HG02610 (cell line): ENCODE measurements around the gene FBL.
"Not testable (repeated sequence)": the region's sequence is repeated elsewhere in the genome, so short reads cannot be mapped to it uniquely, and the experiment has no call there.

Experiments
- ATAC-seq: cut with Tn5 transposase; IDR thresholded peaks from one replicate; pipeline ENCODE4 v1.9.1; 2021; ENCODE audit warnings: mild to moderate bottlenecking, moderate library complexity; ENCODE audit not compliant: unreplicated experiment

Gene FBL

DNA sequence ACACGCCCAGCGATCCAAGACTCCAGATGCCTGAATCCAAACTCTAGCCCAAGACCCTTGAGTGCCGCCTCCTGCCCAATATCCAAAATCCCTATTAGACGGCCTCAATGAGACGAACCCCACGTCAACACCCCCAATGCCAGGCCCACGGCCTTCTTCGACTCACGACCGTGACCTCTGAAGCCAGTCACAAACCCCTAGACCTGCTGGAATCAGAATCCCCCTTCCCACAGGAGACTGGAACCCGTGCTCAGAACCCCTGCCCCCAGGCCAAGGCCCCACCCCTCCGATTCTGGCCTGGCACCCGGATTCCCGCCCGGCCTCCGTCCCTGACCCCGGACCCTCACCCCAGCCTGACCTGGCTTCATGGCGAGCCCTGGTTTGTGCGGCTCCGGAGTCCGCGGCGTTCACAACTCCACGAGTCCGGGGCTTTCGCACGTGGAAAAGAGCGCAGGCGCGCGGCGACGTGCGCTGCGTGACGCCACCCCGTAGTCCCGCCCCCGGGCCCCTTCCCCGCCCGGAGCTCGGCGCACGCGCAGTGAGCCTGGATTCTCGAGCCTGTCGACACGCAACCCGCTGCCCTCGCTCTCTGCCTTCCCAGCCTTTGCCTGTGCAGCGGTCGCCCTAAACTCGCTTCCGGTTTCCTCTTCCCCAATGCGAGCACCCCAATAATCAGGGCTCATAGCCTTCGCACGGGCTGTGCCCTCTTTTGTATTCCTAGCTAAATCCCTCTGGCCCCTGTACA, at the start of gene FBL:
TSS of gene FBL (minus strand) at position 447 of the 745 bp plus-strand sequence. CDS start at position 368, 79 bp downstream.
- peak; percentile 73 for ATAC-seq

DNA sequence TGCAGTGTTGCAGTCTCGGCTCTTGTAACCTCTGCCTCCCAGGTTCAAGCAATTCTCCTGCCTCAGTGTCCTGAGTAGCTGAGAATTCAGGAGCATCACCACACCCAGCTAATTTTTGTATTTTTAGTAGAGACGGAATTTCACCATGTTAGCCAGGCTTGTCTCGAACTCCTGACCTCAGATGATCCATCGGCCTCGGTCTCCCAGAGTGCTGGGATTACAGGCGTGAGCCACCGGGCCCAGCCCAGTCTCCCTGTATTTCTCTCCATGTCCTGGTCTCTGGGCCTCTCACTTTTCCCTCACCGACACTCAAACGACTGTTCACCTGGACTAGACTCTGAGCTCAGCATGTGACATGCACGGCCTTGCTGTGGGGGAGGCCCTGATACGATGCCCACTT, 48.9 kb upstream of the FBL start:
- not testable (repeated sequence) for ATAC-seq

DNA sequence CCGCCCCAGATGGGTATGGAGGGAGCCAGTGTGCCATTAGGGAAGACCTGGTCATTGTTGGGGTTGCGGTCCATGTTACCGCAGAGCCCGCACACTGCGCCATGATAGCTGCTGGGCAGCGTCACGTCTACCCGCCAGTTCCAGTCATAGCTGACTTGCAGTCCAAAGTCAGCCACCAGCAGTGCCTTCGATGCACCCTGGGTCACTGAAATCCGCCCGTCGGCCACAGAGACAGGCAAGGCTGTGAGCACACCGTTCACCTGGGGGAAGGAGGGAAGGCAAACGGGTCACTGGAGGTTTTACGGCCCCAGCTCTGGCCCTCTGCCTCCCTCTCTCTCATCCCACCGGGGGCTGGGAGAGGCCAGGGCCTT, 48.0 kb upstream of the FBL start:
- not testable (repeated sequence) for ATAC-seq

DNA sequence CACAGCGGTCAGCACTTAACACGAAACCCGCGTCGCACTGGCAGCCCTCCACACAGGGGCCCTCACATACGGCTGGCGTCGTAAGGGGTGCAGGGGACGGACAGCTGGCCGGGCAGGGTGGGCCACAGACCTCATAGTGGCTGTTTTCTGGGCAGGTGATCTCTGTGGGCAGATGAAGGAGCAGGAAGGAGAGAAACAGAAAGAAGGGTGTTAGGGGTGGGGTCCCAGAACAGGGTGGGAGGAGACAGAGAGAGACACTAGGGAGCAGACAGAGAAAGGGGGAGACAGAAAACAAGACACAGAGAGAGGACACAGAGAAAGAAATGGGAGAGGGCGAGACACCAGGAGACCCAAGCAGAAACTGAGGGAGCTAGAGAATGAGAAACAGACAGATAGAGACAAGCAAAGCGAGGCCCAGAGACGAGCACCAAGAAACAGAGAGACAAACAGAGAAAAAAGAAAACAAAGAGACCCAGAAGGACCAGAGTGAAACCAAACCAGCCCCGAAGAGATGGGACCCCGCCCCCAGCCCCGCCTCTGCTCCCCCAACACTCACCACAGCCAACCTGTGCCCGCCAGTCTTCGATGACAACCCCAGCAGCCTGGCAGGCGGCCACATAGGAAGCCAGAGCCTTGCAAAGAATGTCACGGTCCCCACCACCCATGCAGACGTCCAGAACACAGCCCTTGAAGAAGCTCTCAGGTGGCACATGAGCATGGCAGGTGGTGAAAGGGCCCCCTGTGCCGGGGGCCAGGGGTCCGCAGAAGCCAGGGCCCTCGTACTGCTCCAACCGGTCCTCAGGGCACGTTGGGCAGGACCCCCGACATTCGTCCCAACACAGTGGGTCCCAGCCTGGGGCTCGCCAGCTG, 47.4 kb upstream of the FBL start:
- ATAC-seq, result not testable (repeated sequence)

DNA sequence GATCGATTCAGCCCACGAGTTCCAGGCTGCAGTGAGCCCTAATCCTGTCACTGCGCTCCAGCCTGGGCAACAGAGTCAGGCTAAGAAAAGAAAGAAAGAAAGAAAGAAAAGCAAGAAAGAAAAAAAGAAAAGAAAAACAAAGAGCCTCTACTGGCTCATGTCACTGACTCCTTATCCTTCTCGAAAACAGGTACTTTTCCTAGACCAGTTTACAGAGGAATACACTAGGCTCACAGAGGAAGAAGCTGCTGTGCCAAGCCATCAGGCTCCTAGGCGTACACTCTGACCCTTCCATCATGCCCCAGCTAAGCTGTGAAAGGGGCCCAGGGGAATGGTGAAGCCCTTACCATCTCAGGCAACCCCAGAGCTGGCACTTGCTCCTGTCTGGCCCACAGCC, 46.3 kb upstream of the FBL start:
- ATAC-seq, result not testable (repeated sequence)

DNA sequence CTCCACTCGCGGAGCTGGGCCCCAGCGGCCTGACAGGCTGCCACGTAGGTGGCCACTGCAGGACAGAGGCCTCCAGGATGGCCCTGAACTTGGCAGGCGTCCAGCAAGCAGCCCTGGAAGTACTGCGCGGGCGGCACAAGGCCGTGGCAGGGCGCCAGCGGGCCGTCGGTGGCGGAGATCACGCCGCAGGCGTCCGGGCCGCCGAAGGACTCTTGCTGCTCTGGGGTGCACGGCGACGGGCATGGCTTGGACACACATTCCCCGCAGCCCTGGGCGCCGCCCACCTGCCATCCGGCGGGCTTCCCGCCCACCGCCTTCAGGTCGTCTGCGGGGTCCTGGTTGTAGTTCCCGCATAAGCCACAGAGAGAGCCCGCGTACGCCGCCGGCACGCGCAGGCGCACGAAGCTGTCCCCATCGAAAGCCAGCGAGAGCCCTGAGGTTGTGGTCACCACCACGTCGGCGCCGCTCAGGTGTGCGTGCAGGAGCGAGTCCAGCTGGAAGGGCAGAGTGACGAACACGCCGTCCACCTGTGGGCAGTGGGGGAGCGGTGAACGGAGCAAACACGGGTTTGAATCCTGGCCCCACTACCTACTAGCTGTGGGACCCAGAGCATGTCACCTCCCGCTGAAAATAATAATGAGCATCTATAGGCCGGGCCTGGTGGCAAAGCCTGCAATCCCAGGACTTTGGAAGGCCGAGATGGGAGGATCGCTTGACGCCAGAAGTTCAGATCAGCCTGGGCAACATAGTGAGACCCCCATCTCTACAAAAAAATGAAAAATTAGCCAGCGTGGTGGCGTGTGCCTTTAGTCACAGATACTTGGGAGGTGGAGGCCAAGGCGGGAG, 45.7 kb upstream of the FBL start:
- ATAC-seq, result not testable (repeated sequence)

DNA sequence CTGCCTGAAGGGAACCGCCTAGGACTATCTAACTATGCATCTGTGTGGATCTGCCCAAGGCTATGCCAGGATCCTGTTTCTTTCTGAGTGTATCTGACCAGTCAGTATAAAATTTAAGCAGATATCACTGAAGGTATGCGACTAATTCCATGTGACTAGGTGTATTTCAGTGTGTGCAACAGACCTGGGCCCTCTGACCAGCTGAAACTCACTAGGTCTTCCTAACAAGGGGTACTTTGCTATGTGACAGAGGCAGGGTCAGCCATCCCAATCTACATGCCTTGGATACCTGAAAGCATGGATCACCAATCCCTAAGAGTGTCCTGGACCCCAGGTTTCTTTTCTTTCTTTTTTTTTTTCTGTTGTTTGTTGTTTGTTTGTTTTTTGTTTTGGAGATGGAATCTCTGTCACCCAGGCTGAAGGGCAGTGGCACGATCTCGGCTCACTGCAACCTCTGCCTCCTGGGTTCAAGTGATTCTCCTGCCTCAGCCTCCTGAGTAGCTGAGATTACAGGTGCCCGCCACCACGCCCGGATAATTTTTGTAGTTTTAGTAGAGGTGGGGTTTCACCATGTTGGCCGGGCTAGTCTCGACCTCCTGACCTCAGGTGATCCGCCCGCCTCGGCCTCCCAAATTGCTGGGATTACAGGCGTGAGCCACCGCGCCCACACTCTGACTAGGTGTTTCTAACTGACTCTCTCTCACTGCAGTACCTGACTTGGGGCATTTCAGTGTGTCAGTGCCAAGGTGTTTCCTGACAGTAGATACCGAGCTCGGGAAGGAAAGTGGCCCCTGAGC, 44.8 kb upstream of the FBL start:
- no peak for ATAC-seq

DNA sequence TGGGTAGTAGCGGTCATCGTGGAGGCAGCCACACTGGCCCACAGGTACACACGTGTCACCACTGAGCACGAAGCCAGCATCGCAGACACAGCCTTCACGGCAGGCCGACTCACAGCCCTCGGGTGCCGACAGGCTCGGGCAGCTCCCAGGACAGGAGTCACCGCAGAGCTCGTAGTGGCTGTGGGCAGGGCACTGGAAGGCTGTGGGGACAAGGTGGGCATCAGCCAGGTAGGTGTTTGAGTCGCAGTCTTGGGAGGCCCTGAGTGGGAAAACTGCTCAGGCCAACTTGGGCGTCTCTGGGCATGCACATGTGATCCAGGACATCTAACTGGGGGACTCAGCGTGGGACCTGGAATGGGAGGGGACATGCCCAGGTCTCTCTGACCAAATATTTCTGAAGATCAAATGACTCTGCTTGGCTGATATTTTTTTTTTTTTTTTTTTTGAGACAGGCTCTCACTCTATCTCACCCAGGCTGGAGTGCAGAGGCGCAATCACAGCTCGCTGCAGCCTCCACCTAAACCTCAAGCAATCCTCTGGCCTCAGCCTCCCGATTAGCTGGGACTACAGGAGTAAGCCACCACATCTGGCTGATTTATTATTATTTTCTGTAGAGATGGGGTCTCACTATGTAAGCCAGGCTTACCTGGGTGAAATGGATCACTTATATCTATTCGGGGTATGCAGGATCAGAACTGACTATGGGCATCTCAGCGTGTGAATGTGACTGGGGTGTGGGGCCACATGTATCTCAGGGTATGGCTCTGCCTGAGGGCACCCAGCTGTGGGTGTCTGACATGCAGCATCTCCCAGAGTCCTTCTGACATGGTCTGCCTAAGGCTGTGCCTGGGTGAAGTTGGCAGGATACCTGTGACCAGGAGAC, 43.9 kb upstream of the FBL start:
- not testable (repeated sequence) for ATAC-seq

DNA sequence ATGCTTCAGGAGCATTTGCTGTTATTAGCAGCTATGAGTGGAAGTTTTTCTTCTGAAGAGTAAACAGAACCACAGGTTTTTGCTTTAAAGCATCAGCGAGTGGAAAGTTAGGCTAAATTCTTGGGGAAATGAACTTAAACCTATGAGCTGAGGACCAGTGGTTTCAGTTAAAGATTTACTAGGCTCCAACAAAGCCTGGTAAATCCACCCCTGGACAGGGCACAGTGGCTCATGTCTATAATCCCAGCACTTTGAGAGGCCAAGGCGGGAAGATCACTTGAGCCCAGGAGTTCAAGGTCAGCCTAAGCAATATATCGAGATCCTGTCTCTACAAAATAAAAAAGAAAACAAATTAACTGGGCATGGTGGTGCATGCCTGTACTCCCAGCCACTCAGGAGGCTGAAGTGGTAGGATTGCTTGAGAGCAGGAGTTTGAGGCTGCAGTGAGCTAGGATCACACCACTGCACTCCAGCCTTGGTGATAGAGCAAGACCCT, 41.3 kb upstream of the FBL start:
- ATAC-seq, result not testable (repeated sequence)

DNA sequence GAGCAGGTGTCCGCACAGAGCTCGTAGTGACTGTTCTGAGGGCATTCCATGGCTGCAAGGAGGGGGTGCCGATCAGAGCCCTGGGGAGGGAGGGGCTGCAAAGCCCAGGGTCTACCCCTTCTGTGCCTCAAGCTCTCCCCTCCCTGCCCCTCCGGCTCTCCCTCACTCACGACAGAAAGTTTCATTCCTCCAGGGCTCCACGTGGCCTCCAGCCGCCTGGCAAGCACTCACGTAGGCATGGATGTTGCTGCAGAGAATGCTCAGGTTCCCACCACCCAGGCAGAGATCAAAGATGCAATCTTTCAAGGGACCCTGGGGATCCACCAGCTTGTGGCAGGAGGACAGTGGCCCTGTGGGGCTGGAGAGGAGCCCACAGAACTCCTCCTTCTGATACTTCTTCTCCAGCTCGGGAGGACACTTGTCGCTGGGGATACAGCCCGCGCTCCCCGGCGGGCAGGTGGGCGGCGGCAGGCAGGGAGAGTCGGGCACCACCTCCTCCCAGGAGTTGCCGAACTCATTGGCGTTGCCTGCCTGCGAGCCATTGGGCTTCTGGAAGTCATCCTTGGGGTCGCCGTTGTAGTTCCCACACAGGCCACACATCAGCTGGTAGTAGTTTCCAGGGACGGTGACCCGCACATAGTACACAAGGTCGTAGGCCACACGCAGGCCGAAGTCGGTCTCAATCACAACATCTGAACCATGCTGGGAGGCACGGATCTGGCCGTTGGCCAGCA, 39.8 kb upstream of the FBL start:
- ATAC-seq, result not testable (repeated sequence)

DNA sequence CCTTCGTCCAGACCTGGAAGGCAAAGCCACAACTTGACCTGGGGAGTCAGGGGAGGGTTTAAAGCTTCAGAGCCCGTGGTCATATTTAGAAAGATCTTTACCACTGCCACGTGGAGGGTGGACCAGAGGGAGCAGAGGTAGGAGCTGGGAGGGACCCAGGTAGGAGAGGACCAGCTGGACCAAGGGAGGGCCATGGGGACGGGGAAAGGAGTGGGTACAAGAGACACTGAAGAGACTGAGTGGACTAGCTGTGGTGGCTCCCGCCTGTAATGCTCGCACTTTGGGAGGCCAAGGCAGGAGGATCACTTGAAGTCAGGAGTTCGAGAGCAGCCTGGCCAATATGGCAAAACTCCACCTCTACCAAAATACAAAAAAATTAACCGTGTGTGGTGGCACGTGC, 38.5 kb upstream of the FBL start:
- ATAC-seq, result not testable (repeated sequence)

DNA sequence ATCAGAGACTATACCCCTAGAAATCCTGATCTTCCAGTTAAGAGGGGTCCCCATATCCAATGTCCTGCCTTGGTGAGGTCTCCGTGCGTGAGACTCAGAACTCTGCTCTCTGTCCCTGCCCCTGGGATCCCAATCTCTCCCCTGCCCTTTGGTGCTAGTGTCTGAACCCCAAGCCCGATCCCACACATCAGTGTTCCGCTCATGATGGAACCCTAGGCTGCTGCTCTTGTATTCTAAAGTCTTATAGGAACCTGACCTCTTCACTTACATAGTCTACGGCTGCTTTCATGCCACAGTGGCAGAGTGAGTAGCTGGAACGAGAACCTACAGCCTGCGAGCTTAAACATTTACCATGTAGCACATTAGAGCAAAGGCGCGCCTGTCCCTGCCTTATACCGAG, 36.5 kb upstream of the FBL start:
- ATAC-seq, result not testable (repeated sequence)

DNA sequence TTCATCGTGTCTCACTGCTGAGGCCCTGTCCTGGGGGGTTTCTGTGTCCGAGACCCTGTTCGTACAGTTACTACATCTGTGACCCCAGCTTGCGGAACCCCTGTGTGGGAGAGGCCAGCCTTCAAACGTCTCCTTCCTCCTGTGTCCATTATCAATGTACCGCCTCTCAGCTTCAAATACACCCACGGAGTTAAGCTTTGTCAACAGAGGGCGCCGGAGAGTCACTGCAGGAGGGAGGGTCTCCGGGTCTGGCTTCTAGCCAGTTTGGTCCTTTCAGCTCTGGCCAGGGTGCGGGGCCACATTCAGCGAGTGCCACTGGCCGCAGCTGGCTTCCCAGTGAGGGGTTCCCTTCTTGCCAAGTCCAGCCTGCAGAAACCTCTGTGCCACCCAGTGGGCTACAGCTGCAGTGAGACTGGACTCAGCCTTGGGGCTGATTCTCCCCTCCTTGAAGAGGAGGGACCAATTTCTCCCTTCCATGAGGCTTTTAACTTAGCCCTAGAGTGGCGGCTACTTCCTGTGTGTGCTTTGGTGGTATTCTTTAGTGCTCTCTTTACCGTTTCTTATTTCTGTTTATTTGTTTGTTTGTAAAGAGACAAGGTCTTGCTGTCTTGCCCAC, 35.4 kb upstream of the FBL start:
- not testable (repeated sequence) for ATAC-seq

DNA sequence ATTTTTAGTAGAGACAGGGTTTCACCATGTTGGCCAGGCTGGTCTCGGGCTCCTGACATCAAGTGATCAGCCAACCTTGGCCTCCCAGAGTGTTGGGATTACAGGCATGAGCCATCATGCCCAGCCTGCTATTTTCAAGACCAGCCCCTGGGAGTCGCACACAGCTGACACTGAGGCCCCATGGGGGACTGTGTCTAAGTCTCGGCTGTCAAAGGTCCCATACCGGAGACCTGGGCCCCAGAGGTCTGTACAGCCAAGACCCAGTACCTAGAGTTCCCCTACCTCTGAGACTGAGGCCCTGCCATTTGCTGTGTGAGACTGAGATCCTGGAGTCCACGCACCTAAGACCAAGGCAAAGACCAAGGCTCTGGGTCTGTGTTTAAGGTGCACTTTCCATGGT, 34.1 kb upstream of the FBL start:
- ATAC-seq, result not testable (repeated sequence)

DNA sequence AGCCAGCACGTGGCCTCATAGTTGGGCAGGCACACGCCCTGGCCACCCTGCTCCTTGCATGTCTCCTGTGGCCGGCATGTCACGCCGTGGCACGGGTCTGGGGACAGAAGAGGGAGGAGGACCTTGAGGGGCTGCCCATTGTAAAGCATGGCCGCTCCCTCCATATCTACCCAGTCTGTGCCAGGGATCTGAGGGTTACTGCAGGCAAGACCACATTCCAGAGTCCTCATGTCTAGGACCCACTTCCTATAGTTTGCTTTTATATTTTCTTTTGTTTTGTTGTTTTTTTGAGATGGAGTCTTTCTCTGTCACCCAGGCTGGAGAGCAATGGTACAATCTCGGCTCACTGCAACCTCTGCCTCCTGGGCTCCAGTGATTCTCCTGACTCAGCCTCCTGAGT, 33.6 kb upstream of the FBL start:
- ATAC-seq, result not testable (repeated sequence)

DNA sequence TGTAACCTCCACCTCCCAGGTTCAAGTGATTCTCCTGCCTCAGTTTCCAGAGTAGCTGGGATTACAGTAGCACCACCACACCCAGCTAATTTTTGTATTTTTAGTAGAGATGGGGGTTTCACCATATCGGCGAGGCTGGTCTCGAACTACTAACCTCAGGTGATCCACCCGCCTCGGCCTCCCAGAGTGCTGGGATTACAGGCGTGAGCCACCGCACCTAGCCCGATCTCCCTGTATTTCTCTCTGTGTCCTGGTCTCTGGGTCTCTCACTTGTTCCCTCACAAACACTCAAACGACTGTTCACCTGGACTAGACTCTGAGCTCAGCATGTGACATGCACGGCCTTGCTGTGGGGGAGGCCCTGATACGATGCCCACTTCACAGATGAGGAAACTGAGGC, 32.7 kb upstream of the FBL start:
- ATAC-seq, result not testable (repeated sequence)

DNA sequence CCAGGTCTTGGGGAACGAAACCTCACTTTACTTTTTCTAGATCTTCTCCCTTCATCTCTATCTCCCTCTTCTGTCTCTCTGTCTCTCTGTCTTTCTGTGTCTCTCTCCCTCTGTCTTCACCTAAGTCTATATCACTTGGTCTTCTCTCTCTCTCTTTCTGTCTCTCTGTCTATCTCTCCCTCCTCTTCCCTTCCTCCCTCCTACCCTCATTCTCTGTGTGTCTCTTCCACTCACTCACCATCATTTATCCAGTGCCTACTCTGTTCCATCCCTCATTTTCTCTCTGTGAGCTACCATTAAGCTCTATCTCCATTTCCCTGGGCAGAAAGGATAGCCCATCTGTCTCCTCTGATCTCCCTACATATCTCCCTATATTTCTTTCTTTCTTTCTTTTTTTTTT, 32.2 kb upstream of the FBL start:
- ATAC-seq, result no peak

DNA sequence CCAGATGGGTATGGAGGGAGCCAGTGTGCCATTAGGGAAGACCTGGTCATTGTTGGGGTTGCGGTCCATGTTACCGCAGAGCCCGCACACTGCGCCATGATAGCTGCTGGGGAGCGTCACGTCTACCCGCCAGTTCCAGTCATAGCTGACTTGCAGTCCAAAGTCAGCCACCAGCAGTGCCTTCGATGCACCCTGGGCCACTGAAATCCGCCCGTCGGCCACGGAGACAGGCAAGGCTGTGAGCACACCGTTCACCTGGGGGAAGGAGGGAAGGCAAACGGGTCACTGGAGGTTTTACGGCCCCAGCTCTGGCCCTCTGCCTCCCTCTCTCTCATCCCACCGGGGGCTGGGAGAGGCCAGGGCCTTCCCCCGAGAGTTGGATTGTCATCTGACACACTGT, 31.8 kb upstream of the FBL start:
- not testable (repeated sequence) for ATAC-seq
